Left kidney (tissue), 2 donors: ENCODE measurements around the gene CASQ1. TPM values are rescaled to one million over a fixed set of nuclear protein-coding genes. Genes with fewer than 3 reads are reported as not detected.

Experiments used
- DNase-seq: peaks from one replicate; pipeline ENCODE4 v3.0.0-alpha.2; 2013
- polyA plus RNA-seq: library from polyadenylated mRNA; unstranded; fragments of 120-200 nt; gene quantifications from one replicate; pipeline ENCODE4 v1.2.1, GENCODE V29; 2013; ENCODE audit not compliant: insufficient read length

CASQ1 gene
- polyA plus RNA-seq, 1 donor: 0.43 TPM

- DNase-seq: no peak
These were observed 21.6 kb upstream of the CASQ1 start for GRCh38 chr1:160168609-160169369.

GRCh38 chr1:160169553-160170399 lies 20.6 kb upstream of the CASQ1 start:
- no peak for DNase-seq

- DNase-seq: no peak
These were observed 19.0 kb upstream of the CASQ1 start for GRCh38 chr1:160171354-160171753.

GRCh38 chr1:160171980-160172379 lies 18.4 kb upstream of the CASQ1 start:
- DNase-seq: no peak

GRCh38 chr1:160177231-160177630 lies 13.1 kb upstream of the CASQ1 start:
- no peak for DNase-seq

- no peak for DNase-seq
These were observed 12.7 kb upstream of the CASQ1 start for GRCh38 chr1:160177667-160178066.

GRCh38 chr1:160178731-160179130 lies 11.6 kb upstream of the CASQ1 start:
- DNase-seq: no peak

- no peak for DNase-seq
These were observed 11.0 kb upstream of the CASQ1 start for GRCh38 chr1:160179336-160179735.

GRCh38 chr1:160186246-160186645 lies 4.1 kb upstream of the CASQ1 start:
- no peak for DNase-seq

GRCh38 chr1:160186729-160187128 lies 3.6 kb upstream of the CASQ1 start:
- DNase-seq: no peak

- no peak for DNase-seq
These were observed 3.0 kb upstream of the CASQ1 start for GRCh38 chr1:160187407-160187806.

GRCh38 chr1:160188341-160188740 lies 2.0 kb upstream of the CASQ1 start:
- no peak for DNase-seq

GRCh38 chr1:160191756-160192155 lies 1.4 kb downstream of the CASQ1 start:
- DNase-seq: no peak

GRCh38 chr1:160192234-160192633 lies 1.9 kb downstream of the CASQ1 start:
- DNase-seq: no peak

- DNase-seq: peak; percentile 89
These were observed 2.9 kb downstream of the CASQ1 start for GRCh38 chr1:160193091-160193819.

GRCh38 chr1:160193832-160194736 lies 3.7 kb downstream of the CASQ1 start:
- no peak for DNase-seq

GRCh38 chr1:160194737-160195059 lies 4.3 kb downstream of the CASQ1 start:
- no peak for DNase-seq

- no peak for DNase-seq
These were observed 5.8 kb downstream of the CASQ1 start for GRCh38 chr1:160196143-160196542.

GRCh38 chr1:160197231-160197630 lies 6.9 kb downstream of the CASQ1 start:
- no peak for DNase-seq

GRCh38 chr1:160200786-160201185 lies 10.4 kb downstream of the CASQ1 start:
- no peak for DNase-seq

GRCh38 chr1:160204526-160205241 lies 14.3 kb downstream of the CASQ1 start:
- DNase-seq: no peak
